ENCODE data around the gene RHNO1.

GRCh38 chr12:2922329-2922728 is 45.3 kb downstream of the RHNO1 start:
- TF ChIP-seq POLR2AphosphoS5 (IDR thresholded peaks at IDR 0.05; ENCODE audit: low read depth, low read length) (no peak), TAF1 (IDR thresholded peaks at IDR 0.05; ENCODE audit: low read depth, low read length) (no peak)

Measured in GM12891 (cell line).